Stimulated activated CD4-positive, alpha-beta T cell treated with anti-CD3 and anti-CD28 coated beads, TNF-alpha, amount 100 ng/mL, for 1 hour (primary cell): Measurements from ENCODE around the gene PDE3A.

Source experiments
- DNase-seq, 3 donors: peaks; one replicate each; pipeline ENCODE4 v3.0.0-alpha.2; 2020; ENCODE audit warnings: low read depth in 3 of 3, low spot score in 1 of 3

Gene PDE3A

DNA sequence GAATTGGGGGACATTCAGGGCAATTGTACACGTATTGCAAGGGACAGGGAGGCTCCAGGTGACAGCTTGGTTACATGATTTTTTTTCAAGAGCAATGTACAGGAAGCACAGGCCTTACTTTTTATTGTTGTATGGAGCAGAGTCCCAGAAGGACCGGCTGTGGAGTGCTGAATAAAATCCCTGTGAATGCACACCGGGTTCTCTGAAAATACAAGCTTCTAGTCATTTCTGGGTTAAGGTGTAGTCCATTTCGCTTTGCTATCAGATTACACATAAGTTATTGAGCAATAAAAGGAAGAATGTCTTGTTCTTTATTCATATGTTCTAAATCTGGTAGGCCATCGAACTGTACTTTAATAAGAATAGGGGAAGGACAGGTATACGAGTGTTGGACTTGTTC is 52.2 kb downstream of the PDE3A start:
- DNase-seq: no peak

DNA sequence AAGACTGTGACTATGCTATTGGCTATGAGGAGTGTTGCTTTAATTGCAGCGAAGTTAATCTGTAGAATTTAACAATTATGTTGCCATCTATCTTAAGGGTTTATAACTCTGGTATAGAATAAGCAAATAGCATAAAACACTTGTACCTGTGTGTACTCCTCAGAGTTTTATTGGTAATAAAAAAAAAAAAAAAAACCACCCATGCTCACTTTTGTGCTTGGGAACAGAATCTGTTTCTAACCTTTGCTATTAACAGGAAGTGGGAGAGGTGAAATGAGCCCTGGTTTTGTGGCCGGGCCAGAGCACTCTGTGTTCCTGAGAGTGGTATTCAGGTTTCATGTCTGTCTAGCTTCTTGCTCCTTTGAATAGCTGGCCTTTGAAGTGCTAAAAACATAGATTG is 53.1 kb downstream of the PDE3A start:
- no peak for DNase-seq

DNA sequence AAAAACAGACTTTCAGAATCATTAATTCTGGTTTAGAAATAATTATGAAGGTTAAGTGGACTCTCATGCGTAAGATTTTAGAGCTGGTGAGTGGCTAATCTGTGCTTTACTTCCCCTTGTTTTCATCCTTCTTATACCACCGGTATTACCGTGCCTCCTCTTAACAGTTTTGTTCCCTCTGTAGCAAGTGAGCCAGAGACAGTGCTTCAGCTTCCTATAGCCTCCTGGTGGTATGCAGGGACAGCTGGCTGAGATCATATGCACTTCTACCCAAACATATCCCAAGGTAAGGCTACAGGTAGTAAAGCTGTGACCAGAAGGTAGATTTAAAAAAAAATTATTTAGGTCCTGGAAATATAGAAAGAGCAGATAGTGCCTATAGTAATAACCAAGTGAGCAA is 55.2 kb downstream of the PDE3A start:
- DNase-seq: no peak

DNA sequence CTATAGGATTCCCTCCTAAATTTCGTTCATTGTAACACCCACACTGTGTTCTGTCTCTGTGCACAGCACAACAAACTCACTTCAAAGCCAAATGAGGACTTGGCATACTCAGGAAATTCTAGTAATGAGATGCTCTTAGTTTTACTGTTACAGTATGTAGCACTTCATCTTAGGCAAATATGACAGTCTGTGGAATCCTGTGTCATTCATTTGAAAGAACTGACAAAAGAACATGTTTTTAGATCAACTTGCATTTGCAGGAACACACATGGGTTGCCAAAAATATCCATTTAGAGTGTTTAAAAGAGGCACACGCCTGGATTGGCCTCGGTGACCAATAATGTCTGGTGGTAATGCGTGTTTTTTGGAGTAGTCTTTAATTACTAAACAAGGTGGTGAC is 56.5 kb downstream of the PDE3A start:
- DNase-seq: no peak

DNA sequence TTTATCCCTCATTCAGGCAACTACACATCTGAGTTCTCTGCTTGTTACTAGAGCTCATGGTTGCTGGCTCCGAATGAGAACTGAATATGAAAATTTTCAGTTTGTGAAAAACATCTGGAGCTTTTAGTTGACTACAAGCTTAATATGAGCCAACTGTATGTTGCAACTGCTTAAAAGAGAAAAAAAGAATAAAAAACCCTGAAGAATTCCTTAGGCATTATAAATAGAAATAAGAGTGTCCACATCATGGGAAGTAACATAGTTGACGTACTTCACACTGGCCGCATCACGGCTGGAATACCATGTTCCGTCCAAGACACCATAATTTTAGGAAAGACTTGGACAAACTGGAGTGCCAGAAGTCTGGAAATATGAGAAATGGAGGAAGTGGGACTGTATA is 57.9 kb downstream of the PDE3A start:
- no peak for DNase-seq

DNA sequence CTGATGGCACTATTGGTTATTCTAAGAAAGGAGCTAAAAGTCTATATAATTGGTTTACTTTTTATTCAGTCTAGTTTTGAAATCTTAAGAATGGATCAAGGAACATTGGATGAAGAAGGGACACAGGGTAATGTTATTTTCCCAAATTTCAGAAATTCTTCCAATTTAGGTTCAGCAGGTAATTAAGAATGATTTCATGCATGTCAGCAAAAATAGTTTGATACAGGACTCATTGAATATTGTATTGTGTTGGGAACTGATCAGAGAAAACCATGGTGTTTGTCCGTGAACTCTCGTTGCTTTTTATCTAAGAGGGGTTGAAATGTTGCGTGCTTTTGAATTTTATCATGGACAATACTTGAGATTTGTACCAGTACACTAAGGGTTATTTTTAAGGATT is 58.6 kb downstream of the PDE3A start:
- DNase-seq: no peak

DNA sequence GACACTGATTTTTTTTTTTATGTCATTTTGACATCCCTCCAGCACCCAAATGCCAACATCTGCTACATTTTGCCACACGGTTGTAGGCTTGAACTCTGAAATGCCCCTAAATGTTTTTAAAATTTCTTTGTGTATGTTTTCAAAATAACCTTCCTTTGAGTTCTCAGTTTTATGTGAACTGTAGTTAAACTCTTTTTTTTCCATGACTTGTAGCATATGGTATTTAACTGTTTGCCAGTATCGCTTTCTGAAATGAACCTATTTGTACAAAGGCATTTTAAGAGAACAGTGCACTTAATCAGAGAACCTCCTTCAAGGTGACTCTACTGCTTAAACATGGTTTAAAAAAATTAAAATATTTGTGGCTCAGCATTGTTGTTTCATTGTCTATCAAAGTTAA is 61.5 kb downstream of the PDE3A start:
- DNase-seq: no peak

DNA sequence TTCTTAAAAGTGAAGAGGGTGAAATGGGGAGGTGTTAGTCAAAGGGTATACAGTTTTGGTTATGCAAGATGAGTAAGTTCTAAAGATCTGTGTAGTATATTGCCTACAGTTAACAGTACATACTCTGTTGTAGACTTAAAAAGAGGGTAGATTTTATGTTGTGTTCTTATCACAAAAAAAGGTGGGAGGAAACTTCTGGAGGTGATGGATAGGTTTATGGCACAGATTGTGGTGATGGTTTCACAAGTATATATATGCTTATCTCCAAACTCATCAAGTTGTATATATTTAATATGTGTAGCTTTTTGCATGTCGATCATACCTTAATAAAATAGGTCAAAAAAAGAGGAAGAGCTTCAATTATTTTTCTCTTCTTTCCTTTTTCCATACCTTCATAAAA is 64.0 kb downstream of the PDE3A start:
- no peak for DNase-seq

DNA sequence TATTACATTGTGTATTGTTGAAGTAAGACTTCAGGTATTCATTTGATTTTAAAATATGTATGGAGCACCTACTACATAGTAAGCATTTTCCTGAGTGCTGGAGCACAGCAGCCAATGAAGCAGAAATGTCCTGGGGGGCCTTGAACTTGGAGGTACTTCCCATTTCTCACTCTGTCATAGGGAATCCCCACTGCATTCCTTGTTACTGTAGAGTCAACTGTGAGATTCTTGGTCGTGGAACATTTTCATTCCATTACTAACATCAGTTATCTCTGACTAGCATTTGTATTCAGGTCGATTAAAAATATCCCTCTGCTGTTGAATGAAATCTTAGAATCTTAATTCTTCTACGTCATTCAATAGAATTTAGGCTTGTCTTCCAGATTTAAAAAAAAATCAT is 66.7 kb downstream of the PDE3A start:
- DNase-seq: no peak

DNA sequence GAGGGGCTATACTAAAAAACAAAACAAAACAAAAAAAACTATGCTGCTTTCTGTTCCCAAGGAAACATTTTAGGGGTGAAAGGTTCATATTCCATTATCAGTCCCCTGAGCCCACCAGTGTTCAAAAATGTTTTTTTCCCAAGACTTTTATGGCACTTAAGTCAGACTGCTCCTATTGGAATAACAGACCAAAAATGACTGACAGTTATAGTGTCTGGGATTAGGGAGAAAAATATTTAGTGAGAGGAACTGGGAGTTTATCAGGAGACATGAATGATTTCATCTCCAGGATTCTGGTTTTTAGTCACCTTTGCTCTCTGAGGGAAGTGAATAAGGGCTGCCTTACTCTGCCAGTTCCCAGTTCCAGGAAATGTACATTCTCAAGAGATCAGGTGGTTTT is 68.0 kb downstream of the PDE3A start:
- no peak for DNase-seq

DNA sequence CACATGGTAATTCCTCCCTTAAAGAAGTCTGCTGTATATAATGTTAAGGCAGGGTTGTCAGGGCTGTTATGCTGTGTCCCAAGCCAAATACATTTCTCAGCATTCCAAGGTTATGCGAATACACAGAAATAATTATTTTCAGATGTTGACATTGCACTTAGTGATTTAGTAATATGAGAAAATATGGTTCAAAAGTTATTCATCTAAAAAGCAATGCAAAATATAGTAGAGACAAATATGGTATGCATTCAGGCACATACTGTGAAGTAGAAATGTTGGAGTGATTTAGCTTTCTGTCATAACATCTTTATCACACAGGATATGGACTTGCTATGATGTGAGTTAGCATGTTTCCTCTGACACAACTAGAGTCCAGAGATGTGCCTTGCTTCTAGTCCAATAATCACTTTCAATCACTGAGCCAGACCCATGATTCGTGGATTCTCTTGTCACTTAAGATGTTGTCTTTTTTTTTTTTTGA is 70.0 kb downstream of the PDE3A start:
- no peak for DNase-seq

DNA sequence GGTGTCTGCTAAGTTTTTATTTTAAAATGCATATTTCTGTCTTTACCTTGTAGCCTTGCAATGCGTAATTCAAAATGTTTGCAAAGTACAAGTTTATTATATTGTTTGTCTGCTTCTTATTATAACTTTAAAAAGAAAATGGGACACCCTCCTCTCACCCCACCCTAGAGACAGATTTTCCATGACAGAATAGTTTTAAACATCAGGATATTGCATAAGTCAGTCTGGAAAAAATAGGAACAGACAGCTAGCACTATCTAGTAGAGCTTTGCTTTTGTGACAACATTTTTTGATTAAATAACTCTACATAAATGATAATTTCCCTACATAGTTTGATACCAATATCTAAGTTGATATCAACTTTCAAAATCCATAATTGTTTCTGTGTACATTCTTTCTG is 71.3 kb downstream of the PDE3A start:
- no peak for DNase-seq

DNA sequence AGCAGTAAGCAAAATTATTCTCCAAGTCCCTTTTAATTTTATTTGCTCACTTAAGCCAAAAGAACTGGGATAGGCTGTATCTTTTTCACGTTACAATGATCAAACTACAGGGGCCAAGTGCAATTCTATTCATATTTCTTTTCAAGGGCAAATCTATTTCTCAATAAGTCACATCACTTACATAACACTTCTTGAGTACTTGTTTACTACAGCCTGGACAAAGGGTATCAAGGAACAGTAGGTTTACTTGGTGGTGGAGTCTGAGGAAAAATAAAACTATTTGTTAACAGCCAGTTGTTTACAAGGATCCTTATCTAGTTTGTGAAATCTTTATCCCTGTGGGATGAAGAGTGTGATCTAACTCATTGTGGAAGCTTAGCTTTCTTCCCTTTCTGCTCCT is 72.1 kb downstream of the PDE3A start:
- DNase-seq: no peak

DNA sequence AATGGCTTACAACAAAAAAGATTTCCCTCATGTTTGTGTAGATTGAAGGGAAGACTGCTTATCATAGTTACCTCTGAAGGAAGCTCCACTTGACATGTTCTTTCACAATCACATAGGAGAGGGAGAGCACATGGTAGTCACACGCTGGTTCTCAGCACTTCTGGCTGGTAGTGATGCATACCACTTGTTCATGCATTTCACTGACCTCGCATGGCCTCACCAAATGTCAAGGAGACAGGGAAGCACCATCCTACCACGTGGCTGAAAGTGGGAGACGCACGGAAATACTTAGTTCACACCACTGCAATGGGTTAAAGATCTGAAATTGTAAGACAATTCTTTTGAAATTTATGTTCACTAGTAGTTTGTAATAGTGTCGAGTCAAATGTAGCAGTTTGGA is 74.0 kb downstream of the PDE3A start:
- no peak for DNase-seq

DNA sequence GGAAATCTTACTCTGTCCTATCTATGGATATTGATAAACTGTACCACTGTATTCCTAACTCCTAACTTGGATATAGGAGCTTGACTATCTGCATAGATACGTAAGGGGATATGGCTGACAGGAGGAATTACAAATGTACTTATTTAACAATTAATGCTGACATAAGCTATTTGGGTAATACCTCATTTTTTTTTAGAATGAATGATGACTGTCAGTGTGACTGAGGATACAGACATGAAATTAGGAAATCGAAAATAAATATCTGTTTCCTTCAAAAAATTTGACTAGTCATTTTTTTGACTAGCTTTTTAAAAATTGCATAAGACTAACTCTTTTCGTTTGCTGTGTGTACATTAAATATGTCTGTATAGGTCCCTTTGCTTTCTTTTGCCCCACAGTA is 74.9 kb downstream of the PDE3A start:
- DNase-seq: no peak

DNA sequence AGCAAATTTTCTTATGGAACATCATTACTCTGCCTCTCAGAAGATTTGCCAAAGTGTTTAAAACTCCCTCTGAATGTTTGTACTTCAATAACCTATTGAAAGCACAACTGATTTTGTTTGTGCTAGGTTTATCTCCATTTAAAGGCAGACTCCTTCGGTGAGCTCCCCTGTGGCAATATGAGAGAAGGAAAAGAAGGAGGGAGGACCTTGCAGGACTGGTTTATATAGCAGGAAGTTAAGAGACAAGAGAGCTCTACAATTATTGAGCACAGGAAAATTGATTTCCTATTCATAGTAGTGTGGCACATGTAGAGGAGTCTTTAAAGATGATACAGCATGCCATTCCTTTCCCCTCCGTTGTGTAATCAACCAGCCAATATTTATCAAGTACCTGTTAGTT is 75.5 kb downstream of the PDE3A start:
- DNase-seq: no peak

DNA sequence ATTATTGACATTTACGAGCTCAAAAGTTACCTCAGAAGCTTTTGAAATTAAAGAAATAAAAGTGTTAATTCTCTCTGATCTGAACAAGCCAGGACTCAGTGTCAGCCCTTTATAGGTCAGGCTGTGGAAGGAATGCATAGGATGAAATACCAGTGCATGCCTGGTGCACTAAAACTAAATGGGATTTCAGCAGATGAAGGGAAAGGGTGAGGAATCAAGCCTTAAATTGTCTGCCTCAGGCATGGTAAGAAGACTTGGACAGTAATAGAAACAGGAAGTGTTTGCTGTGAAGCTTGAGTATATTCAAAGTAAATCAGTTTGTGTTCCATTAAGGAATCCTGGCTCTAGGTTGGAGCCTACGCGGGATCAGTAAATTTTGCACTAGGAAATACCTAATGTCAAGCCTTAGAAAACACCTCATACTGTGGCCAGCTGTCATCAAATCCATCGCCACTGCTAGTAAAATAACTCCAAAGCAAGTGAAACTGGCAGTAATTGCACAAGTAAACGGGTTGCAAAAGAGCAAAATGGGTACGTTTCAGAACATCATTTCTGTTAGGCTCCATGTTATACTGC is 76.3 kb downstream of the PDE3A start:
- DNase-seq: no peak

DNA sequence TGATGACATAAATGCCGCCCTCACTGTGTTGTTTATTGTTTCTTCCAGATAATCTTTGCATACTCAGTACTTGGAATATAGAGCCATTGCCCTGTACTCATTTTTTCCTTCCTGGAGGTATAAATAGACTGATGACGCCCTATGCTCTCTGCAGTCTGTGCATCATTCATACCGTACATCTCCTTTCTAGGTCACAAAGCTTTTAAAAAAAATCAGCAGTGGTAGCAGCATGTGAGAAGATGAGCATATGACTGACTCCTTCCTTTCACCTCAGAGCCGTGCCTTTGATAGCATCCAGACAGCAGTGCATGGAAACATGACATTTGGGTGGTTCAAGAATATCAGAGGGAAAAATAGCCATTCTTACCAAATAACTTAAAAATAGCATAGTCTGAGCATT is 77.3 kb downstream of the PDE3A start:
- DNase-seq: no peak

DNA sequence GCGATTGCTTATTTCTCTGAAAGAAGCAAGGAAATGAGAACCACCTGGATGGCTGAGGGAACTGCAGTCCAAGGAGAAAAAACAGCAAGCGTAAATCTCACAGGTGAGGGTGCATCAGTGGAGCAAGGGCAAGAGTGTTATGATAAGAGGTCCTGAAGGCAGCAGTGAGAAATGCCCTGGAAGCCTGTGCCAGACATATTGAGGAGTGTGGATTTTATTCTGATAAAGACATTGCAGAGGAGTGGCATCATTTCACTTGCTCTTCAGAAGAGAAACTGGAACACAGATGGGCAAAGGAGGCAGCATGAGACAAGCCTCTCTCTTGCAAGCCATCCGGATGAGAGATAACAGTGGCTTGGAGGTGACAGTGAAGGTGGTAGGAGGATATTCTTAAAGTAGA is 78.5 kb downstream of the PDE3A start:
- DNase-seq: no peak

DNA sequence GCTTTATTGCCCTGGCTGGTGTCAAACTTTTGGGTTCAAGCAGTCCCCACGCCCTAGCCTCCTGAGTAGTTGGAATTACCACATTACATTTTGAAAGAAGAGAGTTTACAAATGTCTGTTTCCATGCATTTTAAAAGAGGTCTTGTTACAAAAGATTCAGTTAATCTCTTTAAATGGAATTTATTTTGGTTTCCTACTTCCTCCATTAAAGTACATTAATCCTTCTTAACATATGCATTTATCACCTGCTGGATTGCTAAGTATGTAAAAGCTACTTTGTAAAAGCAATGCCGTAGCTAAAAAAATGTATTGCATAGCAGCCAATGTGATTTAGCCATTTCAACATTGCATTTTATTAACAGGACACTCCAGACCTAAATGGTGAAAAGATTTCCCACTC is 80.4 kb downstream of the PDE3A start:
- DNase-seq: no peak

DNA sequence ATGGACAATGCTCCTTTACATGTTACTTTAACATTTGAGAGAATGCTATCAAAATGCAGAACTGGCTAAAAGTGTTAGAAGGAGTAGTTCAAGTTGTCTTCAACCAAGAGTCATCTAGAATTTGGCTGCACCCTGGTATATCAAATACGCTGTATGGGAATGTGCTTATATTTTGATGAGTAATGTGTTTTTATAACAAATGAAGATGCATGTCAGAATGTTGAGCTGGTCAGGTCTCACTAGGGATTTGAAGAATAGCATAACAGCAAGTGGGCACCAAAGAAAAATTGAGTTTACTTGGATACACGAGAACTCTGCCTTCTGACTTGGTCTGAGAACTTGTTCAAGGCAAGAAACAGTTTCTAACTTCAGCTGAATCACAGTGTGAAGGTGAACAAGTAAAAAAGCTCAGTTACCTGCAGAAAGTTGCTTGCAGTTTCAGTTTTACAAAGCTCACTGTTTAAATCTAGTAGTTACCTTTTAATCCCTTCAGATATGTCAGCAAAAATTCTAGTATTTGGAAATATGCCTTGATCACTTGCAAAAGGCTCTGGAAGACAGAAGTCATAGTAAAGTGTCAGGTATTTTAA is 82.3 kb downstream of the PDE3A start:
- DNase-seq: no peak

DNA sequence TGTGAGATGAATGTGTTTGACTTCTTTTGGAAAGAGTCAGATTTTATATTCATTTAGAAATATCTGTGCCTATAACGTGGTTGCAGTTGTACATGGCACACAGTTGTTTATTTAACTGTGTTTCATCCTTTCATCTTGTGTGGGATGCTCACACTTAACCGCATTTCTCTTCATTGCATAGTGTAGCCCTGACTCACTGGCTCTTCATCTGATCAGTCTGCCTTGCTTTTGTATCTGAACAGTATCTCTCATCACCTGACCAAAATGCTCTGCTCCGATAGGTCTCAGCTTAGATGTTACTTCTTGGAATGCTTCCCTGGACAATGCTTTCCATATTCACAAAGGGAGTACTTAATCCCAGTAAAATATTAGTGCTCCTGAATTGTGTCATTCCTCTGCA is 83.4 kb downstream of the PDE3A start:
- DNase-seq: no peak

DNA sequence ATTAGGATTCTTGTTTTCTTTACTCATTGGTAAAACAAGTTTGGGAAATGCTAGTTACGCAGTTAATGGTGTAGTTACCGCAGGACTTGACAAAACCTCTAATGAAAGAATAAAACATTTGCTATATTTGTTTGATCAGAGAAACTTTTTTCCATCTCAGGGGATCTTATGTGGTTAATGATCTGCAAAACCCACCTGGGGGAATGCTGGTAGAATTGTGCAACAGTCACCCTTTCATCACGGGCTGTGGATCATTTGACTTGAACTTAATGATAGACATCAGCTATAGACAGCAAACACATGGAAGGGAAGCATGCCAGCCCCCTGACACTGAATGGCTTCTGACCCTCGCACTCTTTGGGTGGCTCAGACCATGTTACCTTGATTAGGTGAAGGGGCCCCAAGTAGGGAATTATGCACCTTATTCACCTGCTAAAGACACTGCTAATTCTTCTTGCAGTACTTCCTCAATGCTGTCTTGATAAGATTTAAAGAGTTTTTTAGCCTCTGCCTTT is 84.2 kb downstream of the PDE3A start:
- DNase-seq: no peak
